GM21529 (cell line): ENCODE results near the gene OR52E1.

Source experiments
- ATAC-seq: cut with Tn5 transposase; IDR thresholded peaks from one replicate; pipeline ENCODE4 v1.9.1; 2021; ENCODE audit not compliant: unreplicated experiment

The OR52E1 gene

DNA sequence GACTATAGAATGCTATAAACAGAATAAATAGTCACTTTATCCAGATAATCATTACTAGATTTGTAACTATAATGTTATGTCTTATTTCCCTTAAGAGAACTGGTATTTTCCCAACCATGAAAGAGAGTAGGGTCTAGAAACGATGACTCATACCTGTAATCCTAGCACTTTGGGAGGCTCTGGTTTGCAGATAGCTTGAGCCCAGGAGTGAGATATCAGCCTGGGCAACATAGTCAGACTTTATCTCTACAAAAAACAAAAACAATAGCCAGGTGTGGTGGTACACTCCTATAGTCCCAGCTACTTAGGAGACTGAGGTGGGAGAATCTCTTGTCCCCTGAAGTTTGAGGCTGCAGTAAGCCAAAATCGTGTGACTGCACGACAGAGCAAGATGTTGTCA is 37.9 kb downstream of the OR52E1 start:
- no peak for ATAC-seq

DNA sequence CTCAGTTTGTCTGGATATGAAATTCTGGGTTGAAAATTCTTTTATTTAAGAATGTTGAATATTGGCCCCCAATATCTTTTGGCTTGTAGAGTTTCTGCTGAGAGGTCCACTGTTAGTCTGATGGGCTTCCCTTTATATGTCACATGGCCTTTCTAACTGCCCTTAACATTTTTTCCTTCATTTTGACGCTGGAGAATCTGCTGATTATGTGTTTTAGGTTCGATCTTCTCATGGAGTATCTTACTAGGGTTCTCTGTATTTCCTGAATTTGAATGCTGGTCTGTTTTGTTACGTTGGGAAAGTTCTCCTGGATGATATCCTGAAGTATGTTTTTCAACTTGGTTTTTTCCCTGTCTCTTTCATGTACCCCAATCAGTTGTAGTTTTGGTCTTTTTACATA is 46.0 kb downstream of the OR52E1 start:
- ATAC-seq: no peak

DNA sequence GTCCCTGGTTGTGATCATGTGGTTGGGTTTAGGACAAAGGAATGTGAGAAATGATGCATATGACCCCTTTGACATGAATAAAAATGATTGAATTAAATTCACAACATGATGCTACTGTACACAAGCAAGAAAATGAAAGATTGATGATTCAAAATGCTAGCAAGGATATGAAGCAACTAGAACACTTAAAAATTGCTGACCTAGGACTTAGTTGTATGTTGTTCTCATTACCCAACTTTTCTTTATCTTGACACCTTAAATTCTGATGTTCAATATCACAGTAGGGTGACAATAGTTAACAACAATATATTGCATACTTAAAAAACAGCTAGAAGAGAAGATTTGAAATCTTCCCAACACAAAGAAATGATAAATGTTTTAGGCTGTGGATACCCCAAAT is 48.2 kb downstream of the OR52E1 start:
- no peak for ATAC-seq

DNA sequence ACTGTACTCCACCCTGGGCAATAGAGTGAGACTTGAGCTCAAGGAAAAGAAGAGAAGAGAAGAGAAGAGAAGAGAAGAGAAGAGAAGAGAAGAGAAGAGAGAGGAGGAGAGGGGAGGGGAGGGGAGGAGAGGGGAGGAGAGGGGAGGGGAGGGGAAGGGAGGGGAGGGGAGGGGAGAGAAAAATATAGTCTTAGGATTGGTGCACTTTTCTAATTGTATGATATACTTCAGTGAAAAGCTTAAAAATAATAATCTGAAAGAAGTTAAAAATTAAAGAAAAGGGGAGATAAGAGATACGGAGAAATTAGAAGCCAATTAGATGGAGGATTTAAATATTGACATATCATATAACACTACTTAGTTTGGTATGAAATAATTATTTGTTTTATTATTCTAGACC is 49.5 kb downstream of the OR52E1 start:
- ATAC-seq: no peak
